Measurements from ENCODE around the gene IDS.
"Not testable (repeated sequence)": the region's sequence is repeated elsewhere in the genome, so short reads cannot be mapped to it uniquely, and the experiment has no call there.

Gene IDS

DNA sequence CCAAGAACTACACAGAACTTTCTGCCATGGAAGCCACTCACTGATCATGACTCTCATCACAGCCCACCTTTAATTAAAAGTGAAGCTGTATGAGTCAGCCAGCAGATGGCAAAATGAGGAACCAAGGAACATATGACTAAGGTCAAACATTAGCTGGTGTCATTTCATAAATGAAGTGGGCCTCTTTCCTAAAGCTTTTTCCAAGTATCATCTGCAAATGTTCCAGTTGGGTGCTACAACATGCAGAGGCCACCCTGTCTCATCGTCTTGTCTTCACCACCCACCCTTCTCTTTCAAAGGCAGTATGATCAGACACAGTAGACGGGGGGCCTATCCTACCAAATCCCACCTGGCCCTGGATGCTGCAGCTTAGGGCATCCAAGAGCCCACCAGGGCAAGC, 26.5 kb upstream of the IDS start:
- no peaks in the 10 kb centered on the region for H3K36me3 ChIP-seq (ENCODE audit: insufficient read depth, low read length)
- DNase-seq (ENCODE audit: low read depth, low spot score): no peak
- no peaks in the 10 kb centered on the region for H3K9me3 ChIP-seq (ENCODE audit: low read depth, low read length)
- H3K4me3 ChIP-seq: no peak overlapping the region
- H3K9ac ChIP-seq (ENCODE audit: insufficient read length): no peak overlapping the region
- H3K27ac ChIP-seq: no peak overlapping the region
- TF ChIP-seq EZH2 (IDR thresholded peaks at IDR 0.05): no peak
- TF ChIP-seq POLR2AphosphoS5 (IDR thresholded peaks at IDR 0.05; ENCODE audit: borderline replicate concordance, low read depth, low read length): no peak
- no peak for TF ChIP-seq FOXP2 (optimal IDR thresholded peaks at IDR 0.05; ENCODE audit: control extremely low read depth, extremely low read length, insufficient read depth)

DNA sequence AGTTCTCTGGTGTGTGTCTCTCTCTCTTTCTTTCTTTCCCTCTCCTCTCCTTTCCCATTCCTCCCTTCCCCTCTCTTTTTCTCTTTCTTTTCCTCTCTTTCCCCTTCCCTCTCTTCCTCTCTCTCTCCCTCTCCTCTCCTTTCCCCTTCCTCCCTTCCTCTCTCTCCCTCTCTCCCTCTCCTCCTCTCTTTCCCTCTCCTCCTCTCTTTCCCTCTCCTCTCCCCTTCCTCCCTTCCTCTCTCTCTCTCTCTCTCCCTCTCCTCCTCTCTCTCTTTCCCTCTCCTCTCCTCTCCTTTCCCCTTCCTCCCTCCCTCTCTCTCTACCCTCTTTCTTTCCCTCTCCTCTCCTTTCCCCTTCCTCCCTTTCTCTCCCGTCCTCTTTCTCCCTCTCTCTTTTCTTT, 23.3 kb upstream of the IDS start:
- no peaks in the 10 kb centered on the region for H3K9me3 ChIP-seq (ENCODE audit: low read depth, low read length)
- DNase-seq (ENCODE audit: low read depth, low spot score): no peak
- H3K4me3 ChIP-seq: no peak overlapping the region
- no peak overlapping the region for H3K27ac ChIP-seq
- TF ChIP-seq POLR2AphosphoS5 (IDR thresholded peaks at IDR 0.05; ENCODE audit: borderline replicate concordance, low read depth, low read length) (no peak), FOXP2 (optimal IDR thresholded peaks at IDR 0.05; ENCODE audit: control extremely low read depth, extremely low read length, insufficient read depth) (no peak), EZH2 (IDR thresholded peaks at IDR 0.05) (no peak)
- no peak overlapping the region for H3K9ac ChIP-seq (ENCODE audit: insufficient read length)
- H3K36me3 ChIP-seq (ENCODE audit: insufficient read depth, low read length): no peaks in the 10 kb centered on the region

DNA sequence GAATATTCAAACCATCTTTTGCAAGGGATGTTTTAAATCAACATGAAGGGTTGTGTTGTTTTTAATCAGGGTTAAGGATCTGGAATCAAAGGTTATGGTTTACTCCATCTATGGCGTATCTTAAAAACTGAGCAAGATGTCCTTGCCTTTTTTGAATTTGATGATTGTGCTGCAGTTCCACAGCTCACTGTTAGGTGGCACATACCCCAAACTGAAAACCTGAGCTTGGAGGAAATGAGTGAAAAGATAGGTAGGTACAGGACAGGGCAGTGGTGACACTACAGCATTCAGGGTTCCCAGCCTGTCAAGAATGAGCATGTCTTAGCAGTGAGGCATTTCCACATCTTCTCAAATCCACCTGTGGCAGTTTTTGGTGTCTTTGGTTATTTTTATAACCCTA, 22.6 kb upstream of the IDS start:
- Histone ChIP-seq H3K9ac (ENCODE audit: insufficient read length) (no peak overlapping the region), H3K4me3 (no peak overlapping the region), H3K36me3 (ENCODE audit: insufficient read depth, low read length) (no peaks in the 10 kb centered on the region), H3K9me3 (ENCODE audit: low read depth, low read length) (no peaks in the 10 kb centered on the region), H3K27ac (no peak overlapping the region)
- DNase-seq (ENCODE audit: low read depth, low spot score): no peak
- TF ChIP-seq FOXP2 (optimal IDR thresholded peaks at IDR 0.05; ENCODE audit: control extremely low read depth, extremely low read length, insufficient read depth): no peak
- TF ChIP-seq POLR2AphosphoS5 (IDR thresholded peaks at IDR 0.05; ENCODE audit: borderline replicate concordance, low read depth, low read length): no peak
- no peak for TF ChIP-seq EZH2 (IDR thresholded peaks at IDR 0.05)

DNA sequence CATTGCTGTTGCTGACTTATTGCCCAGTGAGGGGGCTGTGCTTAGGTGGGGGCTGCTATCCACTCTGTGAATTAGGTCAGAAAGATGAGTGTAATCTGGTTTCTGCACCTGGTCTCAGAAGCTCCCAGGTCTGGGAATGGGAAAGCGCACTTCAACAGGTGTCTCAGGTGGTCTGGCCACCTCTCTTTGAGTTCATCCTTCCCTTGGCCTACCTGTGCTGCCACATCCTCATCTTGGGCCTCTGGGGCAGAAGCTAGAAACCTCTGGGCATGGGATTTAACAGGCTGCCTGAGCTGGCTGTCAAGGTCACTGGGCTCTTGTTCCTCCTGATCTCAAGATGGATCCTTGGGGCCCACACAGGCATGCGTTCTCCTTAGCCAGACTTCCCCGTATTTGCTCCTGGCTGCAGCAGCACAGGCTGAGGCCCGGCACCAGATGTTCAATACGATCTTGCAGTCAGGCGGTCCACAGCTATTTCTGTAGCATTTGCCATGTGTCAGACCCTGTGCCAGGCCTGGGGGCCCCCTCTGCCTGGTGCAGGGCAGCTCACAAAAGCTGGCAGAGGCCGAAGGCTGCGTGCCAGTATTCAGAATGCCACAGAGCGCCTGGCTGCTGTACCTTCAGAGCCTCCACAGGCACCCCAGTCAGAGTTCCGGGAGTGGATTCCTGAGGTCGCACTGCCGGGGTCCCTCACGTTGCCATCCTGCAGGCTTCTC, 21.4 kb upstream of the IDS start:
- not testable (repeated sequence) for H3K9ac ChIP-seq (ENCODE audit: insufficient read length); H3K36me3 ChIP-seq (ENCODE audit: insufficient read depth, low read length); H3K27ac ChIP-seq; DNase-seq (ENCODE audit: low read depth, low spot score); H3K4me3 ChIP-seq; H3K9me3 ChIP-seq (ENCODE audit: low read depth, low read length)

DNA sequence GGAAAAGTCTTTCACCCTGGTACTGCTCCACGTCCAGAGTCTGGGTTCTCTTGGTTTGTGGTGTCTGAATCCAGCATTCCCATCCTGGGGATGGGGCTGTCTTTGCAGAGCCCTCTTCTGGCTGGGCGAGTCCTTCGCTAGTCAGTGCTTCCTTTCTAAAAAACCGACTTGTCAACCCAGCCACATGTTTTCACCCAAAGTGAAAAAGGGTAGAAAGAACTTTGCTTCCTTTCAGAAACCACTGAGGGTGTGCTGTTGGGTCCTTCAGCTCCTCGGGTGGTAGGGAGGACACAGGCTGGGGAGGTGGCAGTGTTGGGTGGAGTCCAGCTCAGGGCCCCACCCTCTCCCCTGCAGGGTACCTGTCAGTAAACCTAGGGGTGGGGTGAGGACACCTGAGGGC, 20.8 kb upstream of the IDS start:
- not testable (repeated sequence) for H3K27ac ChIP-seq; H3K9ac ChIP-seq (ENCODE audit: insufficient read length); H3K4me3 ChIP-seq; DNase-seq (ENCODE audit: low read depth, low spot score); H3K9me3 ChIP-seq (ENCODE audit: low read depth, low read length); H3K36me3 ChIP-seq (ENCODE audit: insufficient read depth, low read length)

DNA sequence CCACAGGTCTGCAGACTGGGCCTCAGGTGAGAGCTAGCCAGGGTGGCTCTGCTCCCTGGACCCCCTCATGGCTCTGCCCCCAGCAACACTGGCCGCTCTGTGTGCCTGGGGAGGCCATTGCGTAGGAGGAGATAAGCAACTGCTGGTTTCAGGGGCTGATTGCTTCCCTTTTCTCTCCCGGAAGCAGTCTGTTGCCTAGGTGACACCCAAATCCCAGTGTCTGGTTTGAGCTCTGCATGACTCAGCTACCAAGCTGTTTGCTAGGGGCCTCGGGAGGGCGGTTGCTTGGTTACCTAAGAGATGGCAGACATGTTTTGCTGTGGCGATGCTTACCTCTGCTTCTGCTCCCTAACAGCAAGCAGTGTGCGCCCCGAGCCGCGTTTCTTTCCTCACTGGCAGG, 20.3 kb upstream of the IDS start:
- not testable (repeated sequence) for H3K36me3 ChIP-seq (ENCODE audit: insufficient read depth, low read length); H3K9me3 ChIP-seq (ENCODE audit: low read depth, low read length); H3K9ac ChIP-seq (ENCODE audit: insufficient read length); H3K4me3 ChIP-seq; H3K27ac ChIP-seq; DNase-seq (ENCODE audit: low read depth, low spot score)

DNA sequence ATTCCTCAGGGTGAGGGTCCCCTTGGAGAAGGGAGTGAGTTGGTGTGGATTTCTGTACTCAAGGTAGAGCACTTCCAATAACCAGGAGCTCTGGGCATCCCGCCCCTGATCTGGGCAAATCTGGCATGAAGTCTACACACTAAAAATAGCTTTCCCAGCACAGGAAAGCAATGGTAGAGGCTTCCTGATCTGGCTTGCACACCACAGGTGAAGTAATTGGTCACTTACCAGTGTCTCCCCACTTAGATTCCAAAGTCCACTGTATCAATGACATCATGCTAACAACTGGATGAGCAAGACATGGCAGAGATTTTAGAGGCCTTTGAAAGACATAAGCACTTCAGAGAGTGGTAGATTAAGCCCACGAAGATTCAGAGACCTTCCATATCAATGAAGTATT, 17.8 kb upstream of the IDS start:
- no peak for DNase-seq (ENCODE audit: low read depth, low spot score)
- H3K9ac ChIP-seq (ENCODE audit: insufficient read length): no peak overlapping the region
- H3K36me3 ChIP-seq (ENCODE audit: insufficient read depth, low read length): no peaks in the 10 kb centered on the region
- no peak overlapping the region for H3K27ac ChIP-seq
- TF ChIP-seq FOXP2 (optimal IDR thresholded peaks at IDR 0.05; ENCODE audit: control extremely low read depth, extremely low read length, insufficient read depth) (no peak), EZH2 (IDR thresholded peaks at IDR 0.05) (no peak), POLR2AphosphoS5 (IDR thresholded peaks at IDR 0.05; ENCODE audit: borderline replicate concordance, low read depth, low read length) (no peak)
- no peak overlapping the region for H3K4me3 ChIP-seq
- H3K9me3 ChIP-seq (ENCODE audit: low read depth, low read length): no peaks in the 10 kb centered on the region

DNA sequence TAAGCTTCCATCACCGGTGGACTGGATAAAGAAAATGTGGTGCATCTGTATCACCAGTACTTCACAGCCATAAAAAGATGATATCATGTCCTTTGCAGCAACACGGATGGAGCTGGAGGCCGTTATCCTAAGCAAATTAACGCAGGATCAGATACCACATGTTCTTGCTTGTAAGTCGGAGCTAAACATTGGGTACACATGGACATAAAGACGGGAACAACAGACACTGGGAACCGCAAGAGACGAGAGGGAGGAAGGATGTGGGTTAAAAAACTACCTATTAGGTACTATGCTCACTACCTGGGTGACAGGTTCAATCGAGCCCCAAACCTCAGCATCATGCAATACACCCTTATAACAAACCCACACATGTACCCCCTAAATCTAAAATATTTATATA, 16.3 kb upstream of the IDS start:
- Histone ChIP-seq H3K9ac (ENCODE audit: insufficient read length) (no peak overlapping the region), H3K36me3 (ENCODE audit: insufficient read depth, low read length) (no peaks in the 10 kb centered on the region), H3K4me3 (no peak overlapping the region), H3K27ac (no peak overlapping the region), H3K9me3 (ENCODE audit: low read depth, low read length) (no peaks in the 10 kb centered on the region)
- no peak for DNase-seq (ENCODE audit: low read depth, low spot score)
- TF ChIP-seq POLR2AphosphoS5 (IDR thresholded peaks at IDR 0.05; ENCODE audit: borderline replicate concordance, low read depth, low read length) (no peak), EZH2 (IDR thresholded peaks at IDR 0.05) (no peak), FOXP2 (optimal IDR thresholded peaks at IDR 0.05; ENCODE audit: control extremely low read depth, extremely low read length, insufficient read depth) (no peak)

DNA sequence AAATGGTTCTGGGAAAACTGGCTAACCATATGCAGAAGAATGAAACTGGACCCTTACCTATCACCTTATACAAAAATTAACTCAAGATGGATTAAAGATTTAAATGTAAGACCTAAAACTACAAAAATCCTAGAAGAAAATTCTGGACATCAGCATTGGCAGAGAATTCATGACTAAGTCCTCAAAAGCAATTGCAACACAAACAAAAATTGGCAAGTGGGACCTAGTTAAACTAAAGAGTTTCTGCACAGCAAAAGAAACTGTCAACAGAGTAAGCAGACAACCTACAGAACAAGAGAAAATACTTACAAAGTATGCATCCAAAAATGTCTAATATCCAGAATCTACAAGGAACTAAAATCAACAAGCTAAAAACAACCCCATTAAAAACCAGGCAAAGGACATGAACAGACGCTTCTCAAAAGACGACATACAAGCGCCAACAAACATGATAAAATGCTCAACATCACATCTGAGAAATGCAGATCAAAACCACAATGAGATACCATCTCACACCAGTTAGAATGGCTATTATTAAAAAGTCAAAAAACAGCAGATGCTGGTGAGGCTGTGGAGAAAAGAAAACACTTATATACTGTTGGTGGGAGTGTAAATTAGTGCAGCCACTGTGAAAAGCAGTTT, 15.7 kb upstream of the IDS start:
- H3K4me3 ChIP-seq; H3K9ac ChIP-seq (ENCODE audit: insufficient read length); DNase-seq (ENCODE audit: low read depth, low spot score); H3K27ac ChIP-seq; H3K9me3 ChIP-seq (ENCODE audit: low read depth, low read length); H3K36me3 ChIP-seq (ENCODE audit: insufficient read depth, low read length): not testable (repeated sequence)

All from SK-N-MC (cell line).